Erythroblast (primary cell): ENCODE data around the gene KANSL1.

ENCODE experiments used
- DNase-seq, 2 experiments: peaks; one replicate each; lab custom pipeline; 2025; lab: John Stamatoyannopoulos, UW
- GATA1 ChIP-seq: IDR thresholded peaks from 2 replicates; pipeline ENCODE4 v1.6.1; 2011; ENCODE audit warnings: low read depth, mild to moderate bottlenecking, control low read depth, low read length, moderate library complexity
- POLR2A ChIP-seq: IDR thresholded peaks from 2 replicates; pipeline ENCODE4 v1.6.1; 2011; ENCODE audit warnings: mild to moderate bottlenecking, low read length

KANSL1 gene

DNA sequence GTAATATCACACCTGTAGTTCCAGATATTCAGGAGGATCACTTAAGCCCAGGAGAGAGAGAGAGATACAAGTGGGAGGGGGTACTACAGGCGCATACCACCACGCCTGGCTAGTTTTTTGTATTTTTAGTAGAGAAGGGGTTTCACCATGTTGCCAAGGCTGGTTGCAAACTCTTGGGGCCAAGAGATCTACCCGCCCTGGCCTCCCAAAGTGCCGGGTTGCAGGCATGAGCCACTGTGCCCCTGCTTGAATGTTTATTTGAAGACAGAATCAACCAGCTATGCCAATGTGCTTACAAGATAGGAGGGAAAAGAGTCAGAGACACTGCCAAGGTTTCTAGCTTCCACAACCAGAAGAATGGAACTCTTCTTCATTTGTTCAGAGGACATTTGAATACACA lies 106.4 kb downstream of the KANSL1 start:
- TF ChIP-seq GATA1 (no peak), POLR2A (no peak)
- no peak for DNase-seq

DNA sequence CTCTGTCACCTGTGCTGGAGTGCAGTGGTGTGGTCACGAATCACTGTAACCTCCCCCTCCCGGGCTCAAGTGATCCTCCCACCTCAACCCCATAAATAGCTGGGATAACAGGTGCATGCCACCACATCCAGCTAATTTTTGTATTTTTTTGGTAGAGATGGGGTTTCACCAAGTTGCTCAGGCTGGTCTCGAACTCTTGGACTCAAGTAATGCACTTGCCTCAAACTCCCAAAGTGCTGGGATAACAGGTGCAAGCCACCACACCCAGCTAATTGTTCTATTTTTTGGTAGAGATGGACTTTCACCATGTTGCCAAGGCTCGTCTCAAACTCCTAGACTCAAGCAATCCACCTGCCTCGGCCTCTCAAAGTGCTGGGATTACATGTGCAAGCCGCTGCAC lies 107.7 kb downstream of the KANSL1 start:
- TF ChIP-seq GATA1: no peak
- no peak for TF ChIP-seq POLR2A
- DNase-seq: no peak

DNA sequence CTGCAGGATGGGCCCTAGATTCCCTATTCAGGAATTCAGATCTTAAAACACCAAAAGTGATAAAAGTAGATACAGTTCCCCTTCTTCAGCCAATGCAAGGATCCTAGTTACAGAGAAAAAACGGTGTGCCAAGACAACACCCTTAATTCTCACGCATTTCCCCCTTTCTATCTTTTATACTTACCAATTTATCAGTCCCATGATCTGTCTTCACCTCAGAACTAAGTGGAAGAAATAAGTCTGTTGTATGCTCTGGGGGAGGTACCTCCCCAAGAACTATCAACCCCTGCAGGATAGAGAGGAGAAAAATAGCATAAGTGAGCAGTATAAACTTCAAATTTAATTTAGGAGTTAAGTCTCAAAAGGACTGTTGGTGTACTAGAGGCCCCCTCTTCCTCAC lies 111.0 kb downstream of the KANSL1 start:
- TF ChIP-seq POLR2A: no peak
- no peak for TF ChIP-seq GATA1
- DNase-seq: peak in 1 of 2 experiments; percentile 21

DNA sequence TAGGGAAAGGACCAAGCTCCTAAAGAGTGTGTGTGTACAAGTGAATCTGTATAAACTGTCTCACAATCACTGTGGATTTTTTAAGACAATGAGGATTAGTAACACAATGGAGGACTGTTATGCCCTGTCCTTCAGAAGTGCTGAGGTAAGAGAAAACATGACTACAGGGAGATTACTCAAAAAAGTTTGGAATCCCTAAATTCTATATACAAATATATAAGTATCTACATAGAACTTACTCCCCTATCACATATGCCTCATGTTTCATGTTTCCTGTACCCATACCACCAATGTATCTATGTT lies 112.3 kb downstream of the KANSL1 start:
- TF ChIP-seq POLR2A (no peak), GATA1 (no peak)
- no peak for DNase-seq

DNA sequence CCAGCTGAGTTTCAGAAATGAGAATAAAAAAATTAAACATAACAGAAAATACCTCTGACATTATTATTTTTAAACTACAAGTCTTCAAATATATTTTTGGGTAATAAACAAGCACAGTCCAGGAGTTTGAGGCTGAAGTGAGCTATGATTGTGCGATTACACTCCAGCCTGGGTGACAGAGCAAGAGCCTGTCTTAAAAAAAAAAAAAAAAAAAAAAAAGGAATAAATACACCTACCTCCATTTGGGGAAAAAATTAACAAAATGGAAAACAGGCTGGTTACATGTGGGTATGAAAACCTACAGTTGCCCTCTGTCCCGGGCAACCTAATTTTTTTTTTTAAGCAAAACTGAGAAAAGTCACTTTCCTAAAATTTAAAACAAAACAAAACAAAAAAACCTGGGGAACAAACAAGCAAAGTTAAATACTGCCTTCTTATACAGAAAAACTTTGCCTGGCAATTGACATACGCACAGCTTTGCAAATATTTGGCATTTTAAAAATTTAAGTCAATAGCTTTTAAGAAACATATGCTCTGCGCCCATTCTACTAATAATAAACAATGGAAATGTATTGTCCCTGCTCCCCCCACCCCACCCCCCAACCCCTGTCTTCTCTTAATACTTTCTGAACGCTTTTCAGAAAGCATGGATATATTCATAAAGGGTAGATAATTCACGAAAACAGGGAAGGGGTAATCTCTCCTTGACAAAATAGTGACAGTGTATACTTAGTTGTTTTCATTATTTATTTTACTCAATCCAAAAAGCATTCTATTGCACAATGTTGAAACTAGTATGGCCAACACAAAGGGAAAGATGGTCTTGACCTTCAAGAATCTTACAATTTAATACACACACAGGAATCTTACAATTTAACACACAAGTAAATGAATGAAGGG lies 112.9 kb downstream of the KANSL1 start:
- no peak for DNase-seq
- TF ChIP-seq POLR2A (no peak), GATA1 (no peak)

DNA sequence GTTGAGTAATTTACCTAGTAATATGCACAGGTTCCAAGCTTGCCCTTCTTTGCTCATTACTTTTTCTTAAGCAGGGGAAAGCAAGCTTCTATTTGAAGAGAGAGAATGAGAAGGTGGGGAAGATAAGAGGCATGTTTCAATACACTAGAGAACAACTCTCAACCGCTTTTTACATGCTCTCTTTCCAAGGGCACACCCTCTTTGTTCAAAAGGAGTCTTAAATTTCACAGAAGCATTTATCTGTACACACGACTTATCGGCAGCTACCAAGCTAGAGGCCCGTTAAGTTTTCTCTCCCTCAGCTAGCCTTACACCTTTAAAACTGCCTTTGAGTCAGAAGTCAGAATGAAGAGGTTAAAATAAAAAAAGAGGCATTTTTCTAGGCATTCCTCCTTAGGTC lies 114.6 kb downstream of the KANSL1 start:
- peak; percentile 55 for TF ChIP-seq POLR2A
- no peak for TF ChIP-seq GATA1
- DNase-seq: peak; percentile 62 to 81

DNA sequence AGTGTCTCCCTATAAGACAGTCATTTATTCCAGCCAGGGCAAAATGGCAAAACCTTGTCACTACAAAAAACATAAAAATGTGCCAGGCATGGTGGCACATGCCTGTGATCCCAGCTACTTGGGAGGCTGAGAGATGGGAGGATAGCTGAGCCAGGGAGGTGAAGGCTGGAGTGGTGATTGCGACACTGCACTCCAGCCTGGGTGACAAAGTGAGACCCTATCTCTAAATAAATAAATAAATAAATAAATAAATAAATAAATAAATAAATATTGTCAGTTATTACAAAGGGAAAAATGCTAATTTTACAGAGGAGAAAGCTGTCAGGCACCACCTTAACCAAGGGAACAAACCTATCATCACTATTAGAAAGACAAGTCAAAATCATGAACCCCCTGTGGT lies 118.7 kb downstream of the KANSL1 start:
- DNase-seq: no peak
- no peak for TF ChIP-seq GATA1
- no peak for TF ChIP-seq POLR2A

DNA sequence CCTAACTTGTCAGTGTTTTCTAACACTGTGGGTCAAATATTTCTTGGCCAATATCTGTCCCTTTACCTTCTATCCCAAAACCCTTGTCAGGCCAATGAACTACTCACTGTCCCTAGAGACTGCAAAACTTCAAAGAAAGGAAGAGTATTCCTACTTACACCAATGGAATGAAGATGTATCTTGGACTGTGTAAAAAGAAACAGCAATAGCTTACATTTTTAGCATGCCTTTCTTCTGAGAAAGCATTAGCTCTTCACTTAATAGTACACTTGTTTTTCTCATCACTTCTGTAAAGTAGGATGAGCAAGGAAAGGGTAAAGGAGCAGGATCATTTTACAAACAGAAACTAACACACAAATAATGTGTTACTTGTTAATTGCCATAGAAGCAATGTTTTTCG lies 120.2 kb downstream of the KANSL1 start:
- no peak for DNase-seq
- no peak for TF ChIP-seq POLR2A
- no peak for TF ChIP-seq GATA1

DNA sequence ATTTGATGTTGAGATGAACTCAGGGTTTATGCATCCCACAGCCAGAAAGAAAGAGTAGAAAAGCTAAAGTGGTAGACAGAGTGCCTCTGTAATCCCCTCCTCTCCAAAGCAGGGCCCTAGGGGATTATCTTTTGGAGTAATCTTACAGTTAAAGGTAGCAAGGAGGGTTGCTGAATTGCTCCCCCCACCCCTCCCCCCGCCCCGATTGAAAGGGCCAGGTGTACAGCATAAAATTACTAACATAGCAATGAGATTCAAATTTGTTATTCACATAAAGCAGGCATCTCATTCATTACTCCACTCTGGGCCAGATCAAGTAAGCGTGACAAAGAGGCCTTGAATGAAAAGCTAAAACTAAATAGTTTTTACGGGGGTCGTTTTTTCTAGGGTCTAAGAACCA lies 121.4 kb downstream of the KANSL1 start:
- TF ChIP-seq GATA1 (no peak), POLR2A (no peak)
- no peak for DNase-seq

DNA sequence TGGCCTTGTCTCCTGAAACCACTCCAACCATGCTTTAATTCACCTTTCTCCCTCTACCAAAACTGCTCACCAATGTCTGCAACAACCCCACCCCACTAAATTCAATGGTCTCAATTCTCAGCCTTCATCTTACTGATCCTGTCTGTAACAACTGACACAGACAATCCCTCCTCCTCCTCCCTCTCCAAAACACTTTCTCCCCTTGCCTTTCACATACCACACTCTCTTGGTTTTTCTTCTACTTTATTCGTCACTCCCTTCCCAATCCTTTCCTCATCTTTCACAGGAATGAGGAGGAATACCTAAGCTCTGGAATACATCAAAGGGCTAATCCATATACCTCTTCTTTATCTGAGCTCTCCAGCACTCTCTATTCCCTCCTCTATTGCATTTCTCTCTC lies 128.8 kb downstream of the KANSL1 start:
- TF ChIP-seq POLR2A: no peak
- TF ChIP-seq GATA1: no peak
- DNase-seq: no peak

DNA sequence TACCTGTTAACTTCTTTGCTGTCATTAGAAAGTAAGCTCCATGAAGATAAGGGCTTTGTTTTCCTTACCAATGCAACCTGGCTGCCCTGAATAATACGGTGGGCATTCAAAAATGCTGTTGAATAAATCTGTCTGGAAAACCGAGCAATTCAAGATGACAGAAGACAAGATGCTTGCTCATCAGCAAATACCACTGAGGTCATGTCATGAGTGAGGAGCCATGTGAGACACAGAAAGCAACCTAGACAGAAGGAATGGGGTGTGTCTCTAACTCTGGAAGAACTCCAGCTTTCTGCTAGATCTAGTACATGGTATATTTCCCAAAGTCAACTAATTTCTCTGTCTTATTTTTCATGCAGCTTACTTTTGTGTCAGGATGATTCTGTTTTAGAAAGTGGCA lies 130.0 kb downstream of the KANSL1 start:
- TF ChIP-seq GATA1 (no peak), POLR2A (no peak)
- peak; percentile 48 to 70 for DNase-seq

DNA sequence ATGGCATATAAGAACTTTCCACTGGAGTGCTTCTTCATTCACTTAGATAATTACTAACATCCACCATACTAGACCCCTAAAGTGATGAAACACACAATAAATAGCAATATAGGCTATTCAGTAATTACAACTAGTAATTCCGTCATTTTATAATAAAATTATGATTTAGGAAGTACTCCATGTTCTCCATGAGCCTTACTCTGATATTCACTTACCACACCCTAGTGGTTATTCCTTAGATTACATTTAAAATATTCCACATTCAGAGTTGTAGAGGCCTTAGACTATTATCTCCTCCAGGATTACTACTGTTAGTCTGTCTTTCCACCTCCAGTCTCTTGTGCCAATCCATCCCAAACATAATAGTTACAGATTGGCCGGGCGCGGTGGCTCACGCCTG lies 131.8 kb downstream of the KANSL1 start:
- peak in 1 of 2 experiments; percentile 28 for DNase-seq

DNA sequence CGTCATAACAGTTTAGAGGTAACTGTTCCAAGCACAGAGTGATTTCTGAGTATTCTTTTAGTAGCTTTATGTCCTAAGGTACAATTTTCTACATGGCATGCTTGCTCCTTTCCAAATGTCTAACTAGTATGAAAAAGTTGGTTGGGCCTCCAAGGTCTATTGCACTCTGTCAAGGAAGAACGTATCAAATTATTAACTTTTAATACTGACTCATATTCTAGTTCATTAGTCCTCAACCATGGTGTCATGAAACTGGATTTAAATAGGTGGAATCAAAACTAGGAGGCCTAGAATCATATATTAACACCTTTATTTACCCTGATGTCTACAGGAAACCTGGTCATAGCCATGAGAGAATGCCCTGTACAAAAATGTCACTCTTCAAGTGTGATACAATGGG lies 132.8 kb downstream of the KANSL1 start:
- no peak for DNase-seq
- TF ChIP-seq GATA1 (no peak), POLR2A (no peak)

More for the DNA sequence above, 131.8 kb downstream of the KANSL1 start:
- TF ChIP-seq POLR2A (no peak), GATA1 (no peak)

DNA sequence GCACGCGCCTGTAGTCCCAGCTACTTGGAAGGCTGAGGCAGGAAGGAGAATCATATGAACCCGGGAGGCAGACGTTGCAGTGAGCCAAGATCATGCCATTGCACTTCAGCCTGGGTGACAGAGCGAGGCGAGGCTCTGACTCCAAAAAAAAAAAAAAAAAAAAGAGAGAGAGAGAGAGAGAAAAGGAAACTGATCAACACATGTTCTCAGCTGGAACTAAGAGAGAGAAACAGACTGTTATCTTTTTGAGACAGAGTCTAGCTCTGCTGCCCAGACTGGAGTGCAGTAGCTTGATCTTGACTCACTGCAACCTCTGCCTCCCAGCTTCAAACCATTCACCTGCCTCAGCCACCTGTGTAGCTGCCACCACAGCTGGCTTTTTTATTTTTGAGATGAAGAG lies 133.7 kb downstream of the KANSL1 start:
- peak; percentile 68 to 82 for DNase-seq
- TF ChIP-seq GATA1 (no peak), POLR2A (no peak)

DNA sequence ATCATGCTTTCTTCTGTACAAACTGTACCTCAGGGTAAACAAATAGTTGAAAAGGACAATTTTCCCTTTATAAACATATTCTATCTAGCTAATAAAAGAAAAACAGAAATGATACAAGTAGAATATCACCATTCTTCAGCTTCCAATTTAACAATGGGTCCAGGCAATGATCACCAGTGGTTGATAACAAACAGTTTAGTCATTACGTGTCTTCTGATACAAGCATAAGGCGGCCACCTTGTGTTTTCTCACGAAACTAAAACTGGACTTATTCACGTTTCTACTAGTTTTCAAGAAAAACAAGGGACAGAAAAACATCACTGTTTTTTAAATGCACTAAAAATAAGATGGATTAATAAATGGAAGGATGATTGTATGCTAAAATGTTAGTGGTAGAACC lies 135.9 kb downstream of the KANSL1 start:
- no peak for DNase-seq
- TF ChIP-seq GATA1 (no peak), POLR2A (no peak)
